ENCODE measurements around the gene OR52E8. TPM values are rescaled to one million over a fixed set of nuclear protein-coding genes. Genes with fewer than 3 reads are reported as not detected.

The OR52E8 gene
- total RNA-seq, 1 donor from 2014 or later, result not detected

- H3K27me3 ChIP-seq (ENCODE audit: low read depth), result no peaks in the 10 kb centered on the region
- no peak overlapping the region for H3K27ac ChIP-seq (replicated peaks)
- no peak overlapping the region for H3K4me3 ChIP-seq
- no peak for TF ChIP-seq CTCF (IDR thresholded peaks at IDR 0.05; ENCODE audit: borderline replicate concordance)
- no peak for DNase-seq
- H3K9me3 ChIP-seq (replicated peaks), result peaks cover 12% of the 10 kb centered on the region
- H3K36me3 ChIP-seq, result no peaks in the 10 kb centered on the region
- H3K4me1 ChIP-seq, result no peaks in the 10 kb centered on the region
- intact Hi-C loops (cut with micrococcal nuclease), result no loop called here
These were observed 9.8 kb downstream of the OR52E8 start for GRCh38 chr11:5847711-5848110.

GRCh38 chr11:5846701-5847100, 10.8 kb downstream of the OR52E8 start:
- no peaks in the 10 kb centered on the region for H3K36me3 ChIP-seq
- H3K4me1 ChIP-seq, result no peaks in the 10 kb centered on the region
- H3K27ac ChIP-seq (replicated peaks), result no peak overlapping the region
- H3K27me3 ChIP-seq (ENCODE audit: low read depth), result no peaks in the 10 kb centered on the region
- H3K4me3 ChIP-seq, result no peak overlapping the region
- TF ChIP-seq CTCF (IDR thresholded peaks at IDR 0.05; ENCODE audit: borderline replicate concordance), result no peak
- intact Hi-C loops (cut with micrococcal nuclease), result no loop called here
- no peak for DNase-seq
- peaks cover 5% of the 10 kb centered on the region for H3K9me3 ChIP-seq (replicated peaks)

GRCh38 chr11:5841797-5842196, 15.7 kb downstream of the OR52E8 start, which contains the start of gene OR52E6:
Gene OR52E6, minus strand, starts transcription at chr11:5841897. Its CDS starts 0 bp downstream, at chr11:5841897.
- H3K4me3 ChIP-seq, result no peak within 1 kb of the TSS
- DNase-seq, result no peak
- TF ChIP-seq CTCF (IDR thresholded peaks at IDR 0.05; ENCODE audit: borderline replicate concordance), result no peak
- intact Hi-C loops (cut with micrococcal nuclease), result no loop called here
- peaks cover 11% of the 10 kb centered on the region for H3K9me3 ChIP-seq (replicated peaks)
- no peaks in the 10 kb centered on the region for H3K27me3 ChIP-seq (ENCODE audit: low read depth)
- H3K27ac ChIP-seq (replicated peaks), result no peak within 1 kb of the TSS
- no peaks in the 10 kb centered on the region for H3K36me3 ChIP-seq
- H3K4me1 ChIP-seq, result no peaks in the 10 kb centered on the region

GRCh38 chr11:5837695-5838094, 19.8 kb downstream of the OR52E8 start:
- no peak for TF ChIP-seq CTCF (IDR thresholded peaks at IDR 0.05; ENCODE audit: borderline replicate concordance)
- no peak overlapping the region for H3K4me3 ChIP-seq
- H3K27me3 ChIP-seq (ENCODE audit: low read depth), result no peaks in the 10 kb centered on the region
- intact Hi-C loops (cut with micrococcal nuclease), result no loop called here
- H3K4me1 ChIP-seq, result no peaks in the 10 kb centered on the region
- no peaks in the 10 kb centered on the region for H3K36me3 ChIP-seq
- peaks cover 18% of the 10 kb centered on the region for H3K9me3 ChIP-seq (replicated peaks)
- no peak for DNase-seq
- H3K27ac ChIP-seq (replicated peaks), result no peak overlapping the region

- TF ChIP-seq CTCF (IDR thresholded peaks at IDR 0.05; ENCODE audit: borderline replicate concordance), result no peak
- Histone ChIP-seq H3K9me3 (replicated peaks) (peaks cover 25% of the 10 kb centered on the region), H3K36me3 (no peaks in the 10 kb centered on the region), H3K4me3 (no peak overlapping the region), H3K27me3 (ENCODE audit: low read depth) (no peaks in the 10 kb centered on the region), H3K4me1 (no peaks in the 10 kb centered on the region), H3K27ac (replicated peaks) (no peak overlapping the region)
- intact Hi-C loops (cut with micrococcal nuclease), result no loop called here
- no peak for DNase-seq
These were observed 24.0 kb downstream of the OR52E8 start for GRCh38 chr11:5833446-5833845.
